ENCODE measurements around the gene DNAAF5.

The DNAAF5 gene

DNA sequence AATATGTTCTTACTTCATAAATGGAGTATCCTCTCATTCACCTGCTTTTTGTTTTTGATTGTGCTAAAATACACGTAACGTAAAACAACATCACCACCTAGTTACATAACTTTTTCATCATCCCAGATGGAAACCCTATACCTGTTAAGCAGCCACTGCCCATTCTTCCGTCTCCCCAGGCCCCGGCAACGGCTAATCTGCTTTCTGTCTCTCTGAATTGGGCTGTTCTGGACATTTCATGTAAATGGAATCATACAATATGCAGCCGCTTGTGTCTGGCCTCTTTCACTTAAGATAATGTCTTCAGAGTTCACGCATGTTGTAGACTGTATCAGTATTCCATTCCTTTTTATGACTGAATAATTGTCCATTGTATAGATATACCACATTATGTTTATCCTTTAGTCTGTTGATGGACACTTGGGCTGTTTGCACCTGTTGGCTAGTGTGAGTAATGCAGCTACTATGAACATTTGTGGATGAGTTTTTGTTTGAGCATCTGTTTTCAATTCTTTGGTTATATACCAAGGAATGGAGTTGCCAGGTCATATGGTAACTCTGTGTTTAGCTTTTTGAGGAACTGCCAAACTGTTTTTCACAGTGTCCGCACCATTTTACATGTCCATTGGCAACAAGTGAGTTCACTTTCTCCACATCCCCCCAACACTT, 91.7 kb downstream of the DNAAF5 start:
- DNase-seq: peak in 1 of 5 experiments; percentile 54

DNA sequence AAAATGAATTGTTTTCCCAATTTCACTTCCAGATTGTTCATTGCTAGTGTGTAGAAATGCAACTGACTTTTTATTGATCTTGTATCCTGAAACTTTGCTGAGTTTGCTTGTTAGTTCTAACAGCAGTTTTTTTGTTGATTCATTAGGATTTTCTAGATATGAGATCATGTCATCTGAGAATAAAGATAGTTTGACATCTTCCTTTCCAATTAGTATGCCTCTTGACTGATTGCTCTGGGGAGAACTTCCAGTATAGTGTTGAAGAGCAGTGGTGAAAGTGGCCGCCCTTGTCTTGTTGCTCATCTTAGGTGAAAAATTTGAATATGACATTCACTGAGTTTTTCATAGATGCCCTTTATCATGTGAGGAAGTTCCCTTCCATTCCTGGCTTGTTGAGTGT, 93.8 kb downstream of the DNAAF5 start:
- DNase-seq: no peak

DNA sequence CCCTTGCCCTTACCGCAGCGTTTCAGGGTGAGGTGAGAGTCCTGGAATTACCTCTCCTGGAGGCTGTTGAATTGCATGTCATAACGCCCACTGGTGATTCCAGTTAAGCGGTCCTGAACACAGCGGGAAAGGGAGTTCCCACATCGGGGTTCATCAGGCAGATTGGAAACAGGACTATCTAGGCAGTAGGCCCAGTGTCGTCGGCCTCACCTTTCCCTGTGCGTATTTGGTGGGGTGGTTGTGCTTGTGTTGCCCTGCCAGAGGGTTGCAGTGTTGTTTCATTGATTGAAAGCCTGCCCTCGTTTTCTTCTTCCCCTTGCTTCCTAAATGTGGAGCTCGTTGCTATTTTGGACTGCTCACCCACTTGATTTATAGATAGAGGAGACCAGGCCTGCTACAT, 95.2 kb downstream of the DNAAF5 start:
- no peak for DNase-seq

DNA sequence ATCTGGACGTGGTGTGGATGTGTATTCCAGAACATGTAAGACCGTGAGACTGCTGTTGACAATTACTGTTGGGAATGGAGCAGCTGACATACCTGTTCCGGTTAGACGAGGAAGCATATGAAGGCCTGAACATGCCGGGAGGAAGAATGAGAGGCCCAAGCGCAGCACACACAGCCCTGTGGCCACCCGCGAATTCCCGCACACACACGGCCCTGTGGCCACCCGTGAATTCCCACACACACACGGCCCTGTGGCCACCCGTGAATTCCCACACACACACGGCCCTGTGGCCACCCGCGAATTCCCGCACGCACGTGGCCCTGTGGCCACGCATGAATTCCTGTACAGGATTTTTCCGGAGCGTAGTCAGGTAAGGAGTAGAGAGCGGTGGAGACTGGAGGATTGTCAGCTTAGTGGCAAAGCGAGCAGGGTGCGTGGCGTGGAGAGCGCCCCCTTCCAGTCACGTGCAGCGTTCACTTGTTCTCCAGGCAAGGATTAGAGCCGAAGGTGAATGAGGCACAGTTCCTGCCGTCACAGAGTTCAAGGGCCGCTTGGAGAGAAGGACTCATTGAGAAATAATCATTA, 96.3 kb downstream of the DNAAF5 start:
- no peak for DNase-seq

DNA sequence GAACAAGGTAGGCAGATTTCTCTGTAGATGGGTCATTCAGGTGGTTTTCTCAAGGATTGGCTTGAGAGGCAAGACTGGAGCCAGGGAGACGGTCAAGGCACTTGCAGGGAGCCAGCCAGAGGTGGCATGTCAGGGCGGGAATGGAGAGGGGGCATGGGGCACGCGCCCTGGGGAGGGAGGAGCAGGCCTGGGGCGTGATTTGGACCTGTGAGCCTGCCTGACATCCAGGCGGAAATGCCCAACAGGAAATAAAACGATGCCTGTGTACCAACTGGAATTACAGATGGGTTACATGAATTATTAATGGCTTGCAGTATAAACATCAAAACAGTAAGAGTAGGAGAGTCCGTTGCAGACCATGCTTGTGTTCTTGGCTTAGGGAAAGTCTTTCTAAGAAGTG, 97.2 kb downstream of the DNAAF5 start:
- DNase-seq: no peak

DNA sequence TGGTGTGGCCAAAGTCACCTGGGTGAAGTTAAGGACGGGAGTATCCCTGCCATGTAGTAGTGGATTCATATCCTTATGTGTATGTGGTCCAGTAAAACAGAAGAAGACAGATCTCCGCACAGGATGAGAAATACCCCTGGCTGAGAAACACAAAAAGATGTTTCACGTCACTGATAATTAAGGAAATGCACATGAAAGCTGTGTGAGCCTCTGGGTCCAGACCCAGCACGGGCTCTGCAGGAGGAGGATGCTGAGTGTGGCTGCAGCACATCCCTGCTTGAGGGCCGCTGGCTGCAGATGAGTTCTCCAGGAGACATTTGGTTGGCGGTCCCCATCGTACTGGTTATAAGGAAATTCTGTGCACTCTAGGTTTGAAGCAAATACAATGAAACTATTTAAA, 97.6 kb downstream of the DNAAF5 start:
- no peak for DNase-seq

DNA sequence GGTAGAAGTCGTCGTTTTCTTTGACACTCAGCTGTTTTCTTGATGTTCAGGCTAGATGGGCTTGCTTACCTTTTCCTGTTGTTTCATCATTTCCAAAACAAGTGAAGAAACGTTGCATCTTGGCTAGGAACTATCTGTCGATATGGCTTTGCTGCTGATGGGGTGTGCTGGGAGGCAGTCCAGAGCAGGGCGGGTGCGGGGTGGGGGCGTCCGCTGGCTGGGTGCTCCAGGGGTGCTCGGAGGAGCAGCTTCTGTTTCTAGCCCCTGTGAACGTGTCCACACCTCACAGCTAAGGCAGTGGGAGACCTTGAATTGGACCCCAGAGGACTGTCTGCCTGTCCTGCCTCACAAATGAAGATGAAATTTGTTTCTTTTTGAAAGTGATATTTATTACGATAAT, 98.2 kb downstream of the DNAAF5 start:
- DNase-seq: no peak

DNA sequence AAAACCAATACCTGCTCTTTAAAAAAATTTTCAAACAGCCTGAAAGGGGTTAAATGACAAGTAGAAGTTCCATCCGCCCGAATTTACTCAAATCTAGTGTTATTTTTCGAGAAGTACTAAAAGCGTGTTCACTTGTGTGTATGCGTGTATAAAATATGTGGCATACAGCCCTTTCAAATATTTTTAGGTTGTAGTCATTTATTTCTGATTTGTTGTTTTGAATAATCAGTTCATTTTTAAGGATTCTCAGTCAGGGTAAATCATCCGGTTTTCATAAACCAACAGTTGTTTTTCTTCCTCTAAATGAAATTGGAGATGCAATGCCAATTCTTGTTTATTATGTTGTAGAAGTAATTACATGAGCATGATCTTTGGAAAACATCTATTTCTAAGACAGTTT, 98.9 kb downstream of the DNAAF5 start:
- DNase-seq: no peak

DNA sequence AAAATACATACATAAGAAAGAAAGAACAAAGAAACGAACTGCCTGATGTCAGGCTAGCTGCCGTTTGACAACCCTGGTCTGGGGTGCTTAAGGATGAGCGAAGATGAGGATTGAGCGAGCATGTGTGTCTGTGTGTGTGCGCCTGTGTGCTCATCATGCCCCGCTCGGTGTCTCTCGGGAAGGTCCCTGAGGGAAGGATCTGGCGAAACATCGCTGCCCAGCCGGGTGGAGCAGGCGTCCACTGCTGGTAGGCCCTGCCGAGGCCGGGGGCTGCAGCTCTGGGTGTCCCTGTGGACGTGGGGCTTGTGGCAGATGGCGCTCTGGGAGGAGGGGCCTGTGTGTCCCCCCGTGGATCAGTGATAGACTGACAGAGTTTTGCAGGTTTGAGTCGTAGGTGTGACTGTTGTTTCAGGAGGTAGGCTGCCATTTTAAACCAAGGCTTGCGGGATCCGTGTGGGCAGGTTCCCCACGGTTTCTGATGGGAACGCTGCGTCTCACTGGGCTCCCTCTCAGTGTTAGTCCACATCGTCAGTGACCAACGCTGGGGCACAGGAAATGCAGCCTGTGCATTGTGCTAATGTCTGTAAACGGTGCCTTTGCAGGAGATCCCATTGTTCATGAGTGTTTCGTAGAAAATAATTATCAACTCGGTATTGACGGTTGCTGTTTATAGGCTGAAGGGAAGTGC, 99.9 kb downstream of the DNAAF5 start:
- no peak for DNase-seq

DNA sequence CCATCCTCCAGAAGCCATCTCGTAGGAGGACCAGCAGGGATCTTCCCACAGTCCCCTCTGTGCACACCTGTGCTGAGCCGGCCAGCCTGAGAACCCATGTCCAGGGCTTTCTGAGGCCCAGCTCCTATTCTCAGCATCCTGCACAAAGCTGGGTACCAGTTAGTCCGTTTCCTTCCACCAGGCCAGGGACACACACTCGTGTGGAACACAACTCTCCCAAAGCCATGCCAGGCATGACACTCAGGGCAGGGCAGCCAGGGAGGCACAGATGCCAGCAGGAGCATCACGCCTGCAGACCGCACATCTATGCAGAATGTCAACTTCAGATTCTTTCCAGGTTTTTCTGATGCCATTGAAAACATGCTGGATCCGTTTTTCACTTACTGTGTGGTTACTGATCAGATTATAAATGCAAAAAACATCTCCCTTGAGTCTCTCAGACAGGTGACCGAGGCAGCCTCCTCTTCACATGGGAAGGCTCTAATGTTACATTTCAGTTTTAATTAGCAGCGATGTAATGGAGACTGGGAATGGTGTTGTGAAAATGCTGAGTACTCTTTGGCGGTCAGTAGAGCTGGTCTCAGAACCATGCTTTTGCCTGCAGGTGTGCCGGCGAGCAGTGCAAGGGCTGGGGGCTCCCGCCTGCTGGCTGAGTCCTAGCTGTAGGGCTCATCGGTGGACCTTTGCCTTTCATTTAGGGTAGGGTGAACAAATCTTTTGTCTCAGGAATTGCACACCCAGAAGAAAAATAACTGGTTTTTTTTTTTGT, 102.5 kb downstream of the DNAAF5 start:
- DNase-seq: no peak

DNA sequence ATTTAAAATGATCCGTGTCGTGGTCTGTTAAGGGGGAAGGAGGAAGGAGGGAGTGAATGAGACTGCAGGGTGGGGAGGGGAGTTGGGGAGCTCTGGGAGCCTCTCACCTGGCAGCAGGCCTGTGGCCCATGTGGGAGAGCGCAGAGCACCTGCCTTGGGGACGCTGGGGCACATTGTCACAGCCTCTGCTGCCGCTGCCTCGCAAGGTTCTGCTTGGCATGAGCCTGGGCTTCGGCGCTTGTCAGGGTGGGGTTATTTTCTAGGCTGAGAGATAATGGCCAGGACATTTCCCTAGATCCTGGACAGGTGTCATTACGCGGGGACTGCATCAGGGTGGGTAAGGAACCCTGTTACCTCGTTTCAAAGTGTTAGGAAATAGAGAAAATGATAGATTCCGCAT, 103.6 kb downstream of the DNAAF5 start:
- no peak for DNase-seq

DNA sequence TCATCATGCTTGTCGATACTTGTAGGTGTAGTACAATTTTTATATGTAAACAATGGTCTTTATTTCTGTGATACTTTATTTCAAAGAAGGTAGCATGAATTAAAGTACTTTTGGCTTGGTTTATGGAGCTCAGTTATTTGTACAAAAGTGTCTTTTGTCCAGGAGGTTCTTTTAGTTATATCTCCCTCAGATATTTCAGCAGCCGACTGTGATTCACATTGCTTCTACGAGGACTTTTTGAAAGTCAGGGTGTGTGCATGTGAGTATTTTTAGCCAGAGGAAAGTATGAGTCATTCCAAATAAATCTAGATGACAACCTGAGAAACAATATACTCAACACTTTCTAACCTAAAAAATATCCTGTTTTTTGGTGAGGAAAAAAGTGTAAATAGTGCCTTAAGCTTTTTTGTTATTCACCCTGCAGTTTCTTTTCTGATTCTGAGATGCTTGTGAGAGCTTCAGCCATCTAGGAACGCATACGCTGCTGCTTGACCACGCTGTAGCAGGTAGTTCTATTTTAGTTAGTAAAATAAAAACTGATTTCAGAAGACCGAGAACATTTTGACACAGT, 105.2 kb downstream of the DNAAF5 start:
- DNase-seq: peak in 1 of 5 experiments; percentile 78

DNA sequence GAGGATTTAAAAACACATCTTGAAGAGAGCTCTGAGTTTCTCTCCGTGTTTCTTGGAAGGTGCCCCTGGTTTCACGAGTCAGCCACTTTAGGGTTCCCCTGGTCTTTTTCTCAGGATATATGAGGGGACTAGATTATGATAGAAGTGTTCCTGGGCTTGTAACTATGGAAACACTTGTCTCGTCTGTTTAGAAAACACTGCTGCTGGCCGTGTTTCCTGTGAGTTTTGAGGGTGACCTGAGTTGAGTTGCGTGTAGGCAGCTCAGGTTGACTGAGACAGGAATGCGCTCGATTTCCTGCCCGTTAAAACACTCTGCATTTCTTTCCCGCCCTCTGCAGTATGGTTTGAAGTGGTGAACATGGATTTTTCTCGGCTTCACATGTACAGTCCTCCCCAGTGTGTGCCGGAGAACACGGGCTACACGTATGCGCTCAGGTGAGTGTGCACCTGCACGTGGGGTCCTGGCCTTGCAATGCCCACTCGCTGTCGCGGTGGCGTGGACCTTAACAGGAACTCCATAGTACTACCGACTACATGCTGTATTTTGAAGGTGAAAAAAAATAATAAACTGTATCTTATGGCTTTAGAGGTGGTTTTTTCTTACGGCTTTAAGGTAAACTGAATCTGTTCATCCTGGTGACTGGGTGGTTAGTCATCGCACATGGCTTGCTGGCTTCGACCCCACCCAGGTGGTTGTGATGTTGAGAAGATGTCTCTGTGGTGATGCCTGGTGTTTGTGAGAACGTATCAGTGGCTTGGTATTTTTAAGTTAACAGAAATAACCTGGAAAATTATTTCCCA, 105.9 kb downstream of the DNAAF5 start, which contains the start of gene SUN1:
TSS of gene SUN1 (plus strand) at position 310 of the 801 bp plus-strand sequence. CDS start at position 359, 49 bp downstream.
- DNase-seq: peak in 4 of 5 experiments; percentile 35 to 79 (median 60)

DNA sequence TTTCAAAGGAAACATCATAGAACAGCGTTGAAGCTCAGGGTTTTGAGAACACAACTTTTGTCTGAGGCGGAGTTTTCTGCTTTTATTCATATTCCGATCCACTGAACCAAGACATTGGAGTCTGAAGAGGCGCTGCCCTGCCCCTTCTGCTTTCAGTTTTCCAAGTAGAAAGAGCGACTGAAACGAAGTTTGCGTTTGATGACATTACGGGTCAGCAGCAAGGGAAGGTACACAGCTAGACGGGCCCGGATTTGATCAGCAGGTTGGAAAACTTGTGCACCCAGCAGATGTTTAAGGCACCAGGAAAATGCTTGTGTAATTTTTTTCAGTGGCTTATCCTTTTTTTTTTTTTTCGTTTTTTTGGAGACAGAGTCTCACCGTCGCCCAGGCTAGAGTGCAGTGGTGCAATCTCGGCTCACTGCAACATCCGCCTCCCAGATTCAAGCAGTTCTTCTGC, 106.5 kb downstream of the DNAAF5 start:
- DNase-seq: no peak

DNA sequence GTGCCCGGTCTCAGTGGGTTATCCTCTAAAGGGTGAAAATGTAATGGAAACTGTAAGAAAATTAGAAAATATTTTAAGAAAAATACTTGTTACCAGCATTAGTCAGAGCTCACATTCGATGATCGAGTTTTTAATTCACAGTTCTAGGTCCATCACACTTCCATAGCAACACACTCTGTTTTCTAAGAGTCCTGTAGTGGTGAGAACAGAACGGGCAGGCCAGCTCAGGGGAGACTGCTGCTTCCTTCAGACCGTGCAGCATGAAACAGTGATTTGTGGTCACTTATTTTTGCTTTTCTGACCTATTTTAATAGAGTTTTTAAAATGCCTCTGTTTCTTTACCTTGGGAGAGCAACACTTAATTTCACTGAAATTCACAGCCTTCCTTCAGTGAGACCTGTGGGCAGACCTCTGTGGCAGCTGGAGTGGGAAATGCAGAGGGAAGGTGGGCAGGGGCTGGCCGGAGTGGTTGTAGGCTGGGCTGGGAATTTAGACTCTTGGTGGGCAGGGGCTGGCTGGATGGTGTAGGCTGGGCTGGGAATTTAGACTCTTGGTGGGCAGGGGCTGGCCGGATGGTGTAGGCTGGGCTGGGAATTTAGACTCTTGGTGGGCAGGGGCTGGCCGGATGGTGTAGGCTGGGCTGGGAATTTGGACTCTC, 107.2 kb downstream of the DNAAF5 start:
- no peak for DNase-seq

DNA sequence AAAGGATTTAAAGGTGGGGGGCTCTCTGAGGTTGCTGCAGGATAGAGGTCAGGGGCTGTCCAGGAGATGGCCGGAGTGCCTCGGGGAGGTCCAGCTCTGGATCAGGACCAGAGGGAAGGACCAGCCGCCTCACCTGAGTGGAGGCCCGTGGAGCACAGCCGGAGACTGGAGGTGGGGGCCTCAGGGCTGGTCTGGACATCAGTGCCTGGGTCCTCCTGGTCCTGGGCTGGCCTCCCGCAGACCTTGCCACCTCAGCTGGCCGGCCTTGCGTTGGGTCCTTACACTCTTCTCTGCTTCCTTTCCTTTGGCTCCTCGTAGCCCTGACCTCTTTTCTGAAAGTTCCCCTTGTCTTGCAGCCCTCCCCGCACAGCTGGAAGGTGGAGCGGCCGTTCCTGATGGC, 107.8 kb downstream of the DNAAF5 start:
- no peak for DNase-seq

DNA sequence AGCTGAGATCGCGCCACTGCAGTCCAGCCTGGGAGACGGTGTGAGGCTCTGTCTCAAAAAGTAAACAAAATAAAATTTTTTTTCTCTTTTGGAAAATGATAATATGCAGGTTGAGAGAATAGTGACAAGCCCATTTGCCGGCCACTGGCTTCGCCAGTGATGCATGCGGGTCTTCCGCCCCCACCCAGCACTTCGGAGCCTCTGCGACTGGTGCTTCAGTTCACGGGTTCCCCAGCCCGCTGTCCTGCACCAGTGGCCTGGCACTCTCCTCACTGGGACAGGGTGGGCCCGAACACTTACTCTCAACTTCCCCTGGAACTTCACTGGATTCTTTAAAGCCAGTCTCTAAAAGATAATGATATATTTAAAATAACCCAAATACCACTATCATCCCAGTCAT, 108.5 kb downstream of the DNAAF5 start:
- DNase-seq: no peak

DNA sequence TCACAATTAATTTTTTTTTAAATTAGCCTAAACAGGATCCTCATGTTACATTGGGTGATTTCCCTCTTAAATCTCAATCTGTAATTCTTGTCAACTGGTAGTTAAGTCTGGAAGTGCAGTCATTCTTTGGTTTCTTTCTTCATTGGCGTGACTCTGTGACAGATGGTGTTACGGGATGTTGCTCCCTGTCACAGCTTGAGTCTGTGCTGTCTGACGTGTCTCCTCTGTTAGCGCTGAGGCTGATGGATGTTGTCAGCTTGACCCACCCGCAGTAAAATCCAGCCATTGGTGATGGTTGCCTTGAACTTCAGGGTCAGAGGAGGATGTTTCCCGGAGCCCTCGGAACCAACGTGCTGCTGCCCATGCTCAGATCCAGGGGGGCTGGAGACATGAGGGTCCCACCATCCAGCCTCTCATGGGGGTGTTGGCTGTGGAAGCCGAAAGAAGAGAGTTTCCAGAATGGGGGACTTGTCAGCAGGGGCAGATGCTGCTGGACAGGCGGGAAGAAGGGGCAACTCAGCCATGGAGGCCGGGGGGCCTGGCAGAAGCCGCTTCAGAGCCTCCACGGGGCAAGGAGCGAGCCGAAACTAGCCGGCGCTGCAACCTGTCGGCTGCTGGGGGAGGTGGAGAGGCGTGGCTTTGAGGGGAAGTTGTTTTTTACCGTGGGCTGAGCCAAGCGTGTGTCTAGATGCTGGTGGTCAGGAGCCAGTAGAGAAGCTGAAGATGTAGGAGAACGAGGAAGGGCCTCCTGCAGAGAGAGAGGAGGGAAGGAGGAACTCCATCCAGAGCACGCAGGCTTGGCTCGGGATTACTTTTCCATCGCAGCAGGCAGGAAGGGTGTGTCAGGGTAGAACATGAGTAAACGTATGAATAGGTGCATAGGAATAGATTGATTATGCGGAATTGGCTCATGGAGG, 109.2 kb downstream of the DNAAF5 start:
- DNase-seq: peak in 1 of 5 experiments; percentile 22
